ENCODE measurements around the gene GDF15. TPM values are rescaled to one million over a fixed set of nuclear protein-coding genes. Genes with fewer than 3 reads are reported as not detected.
A peak's percentile ranks its signal among the peaks of the same experiment; 100 is the strongest.

GDF15 gene
- total RNA-seq, 1 experiment from 2014 or later, result 27.3 TPM

- peak; percentile 50; the same call in 1 of the 2 replicates for TF ChIP-seq FOXP1 (CRISPR knock-in tag; IDR thresholded peaks at IDR 0.05; ENCODE audit: borderline replicate concordance)
- no peak for TF ChIP-seq NR2C2 (CRISPR knock-in tag; IDR thresholded peaks at IDR 0.05)
- TF ChIP-seq SMAD3 (CRISPR knock-in tag; IDR thresholded peaks at IDR 0.05; ENCODE audit: borderline replicate concordance), result no peak
- peak; percentile 61 for TF ChIP-seq ZNF121 (CRISPR knock-in tag; IDR thresholded peaks at IDR 0.05)
- no peak for TF ChIP-seq CREM (CRISPR knock-in tag; IDR thresholded peaks at IDR 0.05)
- TF ChIP-seq MYBL2 (CRISPR knock-in tag; IDR thresholded peaks at IDR 0.05), result no peak; the same call in 1 of the 2 replicates
- TF ChIP-seq ZNF671 (CRISPR knock-in tag; IDR thresholded peaks at IDR 0.05), result no peak
- 0 out of 2 replicates have a peak, but pooled peaks have one; percentile 2 for TF ChIP-seq ARID4B (CRISPR knock-in tag; IDR thresholded peaks at IDR 0.05; ENCODE audit: borderline replicate concordance)
- no peak for TF ChIP-seq MXD4 (CRISPR knock-in tag; IDR thresholded peaks at IDR 0.05; ENCODE audit: borderline replicate concordance)
- TF ChIP-seq ETV6 (CRISPR knock-in tag; IDR thresholded peaks at IDR 0.05), result no peak
- TF ChIP-seq CTCF (IDR thresholded peaks at IDR 0.05), result no peak
- TF ChIP-seq MLX (CRISPR knock-in tag; IDR thresholded peaks at IDR 0.05), result no peak
- TF ChIP-seq EMX1 (CRISPR knock-in tag; IDR thresholded peaks at IDR 0.05), result no peak; the same call in 1 of the 2 replicates
- no peak for TF ChIP-seq ATF1 (CRISPR knock-in tag; IDR thresholded peaks at IDR 0.05)
- 0 out of 2 replicates have a peak, but pooled peaks have one; percentile 34 for TF ChIP-seq AR (CRISPR knock-in tag; IDR thresholded peaks at IDR 0.05)
- TF ChIP-seq ZNF396 (CRISPR knock-in tag; IDR thresholded peaks at IDR 0.05; ENCODE audit: borderline replicate concordance), result 0 out of 2 replicates have a peak, but pooled peaks have one; percentile 5
- no peak; the same call in 1 of the 2 replicates for TF ChIP-seq MAX (CRISPR knock-in tag; IDR thresholded peaks at IDR 0.05)
- no peak for TF ChIP-seq GRHL2 (CRISPR knock-in tag; IDR thresholded peaks at IDR 0.05; ENCODE audit: insufficient replicate concordance, severe bottlenecking)
- TF ChIP-seq JAZF1 (CRISPR knock-in tag; IDR thresholded peaks at IDR 0.05), result no peak
- TF ChIP-seq ZNF425 (CRISPR knock-in tag; conservative IDR thresholded peaks at IDR 0.05), result no peak
- TF ChIP-seq TP53 (CRISPR knock-in tag; IDR thresholded peaks at IDR 0.05), result 0 out of 2 replicates have a peak, but pooled peaks have one; percentile 34
- TF ChIP-seq ZNF219 (CRISPR knock-in tag; IDR thresholded peaks at IDR 0.05; ENCODE audit: borderline replicate concordance), result no peak
- no peak for TF ChIP-seq IRF1 (CRISPR knock-in tag; IDR thresholded peaks at IDR 0.05)
- no peak for TF ChIP-seq FOXK1 (CRISPR knock-in tag; IDR thresholded peaks at IDR 0.05)
- TF ChIP-seq OVOL2 (CRISPR knock-in tag; IDR thresholded peaks at IDR 0.05; ENCODE audit: borderline replicate concordance), result no peak
- no peak for TF ChIP-seq NR1H2 (CRISPR knock-in tag; IDR thresholded peaks at IDR 0.05)
Observed at GRCh38 chr19:18340190-18340989, 45.6 kb upstream of the GDF15 start, which contains the start of gene PGPEP1 (continued).

All from WTC11 (cell line).